Keratinocyte (primary cell): Measurements from ENCODE around the gene TAS1R3. TPM values are rescaled to one million over a fixed set of nuclear protein-coding genes. Genes with fewer than 3 reads are reported as not detected.

Experiments
- DNase-seq: peaks from one replicate; pipeline ENCODE4 v3.0.0-alpha.2; 2011; ENCODE audit warnings: low read depth, missing footprints, low spot score
- FAIRE-seq: peaks from 2 replicates; lab custom pipeline; 2011; peaks lifted over from hg19 to GRCh38; lab: Jason Lieb, UNC
- H2AFZ ChIP-seq: 2 replicates; pipeline ENCODE4 v1.6.0; 2012; ENCODE audit warnings: low read length, control low read depth, inconsistent platforms; ENCODE audit not compliant: control insufficient read depth
- H3K27ac ChIP-seq: 2 replicates; pipeline ENCODE4 v1.5.1; 2011; ENCODE audit warnings: low read length; ENCODE audit not compliant: control insufficient read depth, insufficient read depth
- H3K27me3 ChIP-seq: 3 replicates; pipeline ENCODE4 v1.6.0; 2011; ENCODE audit warnings: low read length; ENCODE audit not compliant: control insufficient read depth, insufficient read depth; ENCODE audit errors: extremely low read depth
- H3K36me3 ChIP-seq, 2 experiments: 2 replicates in 1 of 2; 3 replicates in 1 of 2; pipeline ENCODE4 v1.5.1; 2011; ENCODE audit warnings: low read length in 2 of 2, mild to moderate bottlenecking in 1 of 2; ENCODE audit not compliant: control insufficient read depth in 2 of 2, insufficient read depth in 2 of 2; ENCODE audit errors: extremely low read depth in 1 of 2
- H3K4me1 ChIP-seq: 3 replicates; pipeline ENCODE4 v1.5.1; 2011; ENCODE audit warnings: low read length; ENCODE audit not compliant: control insufficient read depth, insufficient read depth; ENCODE audit errors: extremely low read depth
- H3K4me2 ChIP-seq: 3 replicates; pipeline ENCODE4 v1.6.0; 2011; ENCODE audit warnings: low read depth, low read length; ENCODE audit not compliant: control insufficient read depth, insufficient read depth; ENCODE audit errors: extremely low read depth
- H3K4me3 ChIP-seq, 3 experiments: fragments of 200-600 bp in 1 of 3; sonication (generic) in 1 of 3; 2 replicates in 2 of 3; 3 replicates in 1 of 3; pipeline ENCODE4 v1.5.1; 2011 to 2016; ENCODE audit warnings: low read length in 3 of 3, mild to moderate bottlenecking in 3 of 3, control low read depth in 2 of 3, inconsistent platforms in 1 of 3, low read depth in 1 of 3, mixed read lengths in 1 of 3, mixed run types in 1 of 3, moderate library complexity in 1 of 3; ENCODE audit not compliant: control insufficient read depth in 2 of 3, insufficient read depth in 2 of 3; ENCODE audit errors: extremely low read depth in 1 of 3
- H3K79me2 ChIP-seq: 2 replicates; pipeline ENCODE4 v1.6.0; 2012; ENCODE audit warnings: low read length; ENCODE audit not compliant: control insufficient read depth, insufficient read depth
- H3K9ac ChIP-seq: 3 replicates; pipeline ENCODE4 v1.6.0; 2011; ENCODE audit warnings: low read length; ENCODE audit not compliant: control insufficient read depth, insufficient read depth; ENCODE audit errors: extremely low read depth
- H3K9me1 ChIP-seq: 3 replicates; pipeline ENCODE4 v1.6.0; 2011; ENCODE audit warnings: low read length; ENCODE audit not compliant: control insufficient read depth, insufficient read depth; ENCODE audit errors: extremely low read depth
- H3K9me3 ChIP-seq: 2 replicates; pipeline ENCODE4 v1.5.1; 2012; ENCODE audit warnings: low read depth, low read length; ENCODE audit not compliant: control insufficient read depth
- H4K20me1 ChIP-seq: 3 replicates; pipeline ENCODE4 v1.6.0; 2011; ENCODE audit warnings: low read length; ENCODE audit not compliant: control insufficient read depth, insufficient read depth; ENCODE audit errors: extremely low read depth
- CTCF ChIP-seq, 3 experiments: IDR thresholded peaks in 1 of 3; conservative IDR thresholded peaks in 1 of 3; optimal IDR thresholded peaks in 1 of 3; 2 replicates in 2 of 3; 3 replicates in 1 of 3; pipeline versions ENCODE3 to v1.5.1; 2011; ENCODE audit warnings: low read length in 3 of 3, mild to moderate bottlenecking in 3 of 3, moderate library complexity in 2 of 3, control low read depth in 1 of 3, inconsistent platforms in 1 of 3; ENCODE audit not compliant: insufficient read depth in 2 of 3; ENCODE audit errors: extremely low read depth in 1 of 3
- EZH2 ChIP-seq: IDR thresholded peaks from one replicate; pipeline ENCODE4 v1.6.1; 2012; ENCODE audit warnings: inconsistent platforms, mild to moderate bottlenecking, low read length, moderate library complexity
- dilution Hi-C: fragments of 300-500 bp; cut with MboI; formaldehyde crosslinking; loops from one replicate; pipeline ENCODE4 v1.7.0; 2020; ENCODE audit warnings: low sequenced_read_pairs; ENCODE audit not compliant: extremely low pct_ligation_motif_present
- polyA plus RNA-seq, 5 experiments: library from polyadenylated mRNA; depleted of rRNA in 3 of 5; stranded (reverse) in 3 of 5; stranded (forward) in 1 of 5; unstranded in 1 of 5; fragments of >200 nt; gene quantifications; 1 replicate in 1 of 5; 2 replicates in 3 of 5; 3 replicates in 1 of 5; pipeline versions ENCODE4 v1.2.1 to v1.2.3, GENCODE V29; 2011 to 2012; ENCODE audit warnings: missing spikeins in 2 of 5, low read depth in 1 of 5, low replicate concordance in 1 of 5

The TAS1R3 gene
- polyA plus RNA-seq, 1 donor (not counting 4 experiments of a cell fraction or from before 2014, with no cell fraction given) = 0.04 TPM

GRCh38 chr1:1332031-1332755 lies 1.1 kb downstream of the TAS1R3 start:
- Histone ChIP-seq H3K9me1 (no peaks in the 10 kb centered on the region), H3K4me3 (no peak overlapping the region), H3K4me1 (peaks cover 32% of the 10 kb centered on the region), H3K4me2 (peak overlapping the region; percentile 37), H3K27me3 (peaks cover 11% of the 10 kb centered on the region), H2AFZ (no peak overlapping the region), H3K79me2 (peaks cover 4% of the 10 kb centered on the region), H3K9ac (peak overlapping the region; percentile 22), H3K9me3 (peaks cover 4% of the 10 kb centered on the region), H4K20me1 (peaks cover 25% of the 10 kb centered on the region), H3K27ac (no peak overlapping the region), H3K36me3 (peaks cover 7 to 10% of the 10 kb centered on the region in 2 experiments)
- no peak for TF ChIP-seq CTCF (optimal IDR thresholded peaks at IDR 0.05 in 1 of 3, IDR thresholded peaks at IDR 0.05 in 1 of 3, conservative IDR thresholded peaks at IDR 0.05 in 1 of 3; ENCODE audit: extremely low read depth in 1 of 3, insufficient read depth in 2 of 3, low read length in 3 of 3)
- no peak for TF ChIP-seq EZH2
- dilution Hi-C loops = no loop called here
- DNase-seq (no peak), FAIRE-seq (no peak)

DNA sequence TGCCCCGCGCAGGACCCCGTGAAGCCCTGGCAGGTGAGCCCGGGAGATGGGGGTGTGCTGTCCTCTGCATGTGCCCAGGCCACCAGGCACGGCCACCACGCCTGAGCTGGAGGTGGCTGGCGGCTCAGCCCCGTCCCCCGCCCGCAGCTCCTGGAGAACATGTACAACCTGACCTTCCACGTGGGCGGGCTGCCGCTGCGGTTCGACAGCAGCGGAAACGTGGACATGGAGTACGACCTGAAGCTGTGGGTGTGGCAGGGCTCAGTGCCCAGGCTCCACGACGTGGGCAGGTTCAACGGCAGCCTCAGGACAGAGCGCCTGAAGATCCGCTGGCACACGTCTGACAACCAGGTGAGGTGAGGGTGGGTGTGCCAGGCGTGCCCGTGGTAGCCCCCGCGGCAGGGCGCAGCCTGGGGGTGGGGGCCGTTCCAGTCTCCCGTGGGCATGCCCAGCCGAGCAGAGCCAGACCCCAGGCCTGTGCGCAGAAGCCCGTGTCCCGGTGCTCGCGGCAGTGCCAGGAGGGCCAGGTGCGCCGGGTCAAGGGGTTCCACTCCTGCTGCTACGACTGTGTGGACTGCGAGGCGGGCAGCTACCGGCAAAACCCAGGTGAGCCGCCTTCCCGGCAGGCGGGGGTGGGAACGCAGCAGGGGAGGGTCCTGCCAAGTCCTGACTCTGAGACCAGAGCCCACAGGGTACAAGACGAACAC lies 1.8 kb downstream of the TAS1R3 start:
- peak overlapping the region; percentile 22 for H3K9ac ChIP-seq
- H4K20me1 ChIP-seq = peaks cover 29% of the 10 kb centered on the region
- peaks cover 8 to 11% of the 10 kb centered on the region in 2 experiments for H3K36me3 ChIP-seq
- TF ChIP-seq CTCF (optimal IDR thresholded peaks at IDR 0.05 in 1 of 3, IDR thresholded peaks at IDR 0.05 in 1 of 3, conservative IDR thresholded peaks at IDR 0.05 in 1 of 3; ENCODE audit: extremely low read depth in 1 of 3, insufficient read depth in 2 of 3, low read length in 3 of 3) (no peak), EZH2 (no peak)
- peaks cover 11% of the 10 kb centered on the region for H3K27me3 ChIP-seq
- H3K9me3 ChIP-seq = peaks cover 4% of the 10 kb centered on the region
- H3K4me3 ChIP-seq = no peak overlapping the region
- H3K79me2 ChIP-seq = no peaks in the 10 kb centered on the region
- DNase-seq (no peak), FAIRE-seq (no peak)
- dilution Hi-C loops = no loop called here
- H2AFZ ChIP-seq = no peak overlapping the region
- H3K4me2 ChIP-seq = peak overlapping the region; percentile 37
- H3K27ac ChIP-seq = no peak overlapping the region
- H3K9me1 ChIP-seq = no peaks in the 10 kb centered on the region
- H3K4me1 ChIP-seq = peaks cover 32% of the 10 kb centered on the region
